Lower lobe of right lung (tissue), 2 donors: ENCODE results near the gene CCDC24. TPM values are rescaled to one million over a fixed set of nuclear protein-coding genes. Genes with fewer than 3 reads are reported as not detected.

Source experiments
- ATAC-seq, 2 donors: fragments of 200-7000 bp; cut with Tn5 transposase; one replicate each; pipeline ENCODE4 v1.9.1; 2020 to 2022; ENCODE audit warnings: mild to moderate bottlenecking in 2 of 2, moderate library complexity in 2 of 2
- DNase-seq: peaks from one replicate; pipeline ENCODE4 v3.0.0-alpha.2; 2020
- H3K27ac ChIP-seq: fragments of 200-600 bp; one replicate; pipeline ENCODE4 v1.8.0; 2022
- H3K27me3 ChIP-seq: fragments of 200-600 bp; one replicate; pipeline ENCODE4 v1.8.0; 2022; ENCODE audit warnings: low read depth
- H3K36me3 ChIP-seq: fragments of 200-600 bp; one replicate; pipeline ENCODE4 v1.8.0; 2022; ENCODE audit warnings: mild to moderate bottlenecking
- H3K4me1 ChIP-seq: fragments of 200-600 bp; one replicate; pipeline ENCODE4 v1.8.0; 2022
- H3K4me3 ChIP-seq: fragments of 200-600 bp; one replicate; pipeline ENCODE4 v1.8.0; 2022; ENCODE audit warnings: mild to moderate bottlenecking
- H3K9me3 ChIP-seq: fragments of 200-600 bp; one replicate; pipeline ENCODE4 v1.8.0; 2022
- intact Hi-C: fragments of 100-400 bp; cut with DNase I; formaldehyde crosslinking; loops from one replicate; pipeline ENCODE4 v1.11.0; 2022
- total RNA-seq: library from RNA; stranded (reverse); fragmentation: NEBNext Ultra II Directional; extraction: Animal tissue kit (Norgen Biotek cat#: 25700); gene quantifications from one replicate; pipeline ENCODE4 v1.2.1, GENCODE V29; 2021
- TF ChIP-seq, protein P1 (sequence below): fragments of 200-600 bp; IDR thresholded peaks from one replicate; pipeline ENCODE4 v1.8.0; 2022; ENCODE audit warnings: antibody characterized with exemption, mild to moderate bottlenecking
- donor health status: DM: no; HTN: yes; CAD: no; lungs with severe emphysema.

CCDC24 gene
- total RNA-seq, 1 donor from 2014 or later, result 10.7 TPM

DNA sequence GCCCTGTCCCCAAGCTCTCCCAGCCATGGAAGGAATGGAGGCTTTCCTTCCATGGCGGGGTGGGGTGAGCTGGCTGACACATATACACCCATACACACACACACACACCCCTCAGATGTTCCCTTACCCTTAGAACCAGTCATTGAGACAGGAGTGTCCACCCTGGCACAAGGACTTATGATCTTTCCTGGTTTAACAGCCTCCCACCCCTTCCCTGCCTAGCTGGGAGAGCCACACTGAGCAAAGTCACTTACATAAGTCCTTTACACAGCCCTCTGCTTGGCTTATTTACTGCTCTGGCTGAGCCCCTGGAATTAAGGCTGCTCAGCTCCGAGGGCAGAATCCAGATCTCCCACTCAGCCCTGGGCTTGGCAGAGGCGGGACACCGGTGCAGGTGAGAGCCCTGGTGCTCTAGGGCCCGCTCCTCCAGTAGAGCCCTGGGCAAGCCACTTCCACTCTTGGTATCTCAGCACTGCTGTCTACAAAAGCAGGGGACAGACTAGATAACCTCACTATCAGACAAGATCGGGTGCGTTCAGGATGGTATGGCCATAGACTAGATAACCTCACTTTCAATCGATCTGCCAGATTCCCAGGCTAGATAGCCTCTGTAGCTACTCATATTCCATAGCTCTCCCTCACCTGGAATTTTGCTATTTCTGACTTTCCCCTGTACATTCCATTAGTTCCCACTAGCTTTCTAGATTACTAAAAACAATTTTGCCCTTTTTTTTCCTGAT lies 23.1 kb downstream of the CCDC24 start:
- Histone ChIP-seq H3K27ac (no peak overlapping the region), H3K36me3 (no peaks in the 10 kb centered on the region), H3K4me3 (no peak overlapping the region), H3K27me3 (no peaks in the 10 kb centered on the region), H3K9me3 (no peaks in the 10 kb centered on the region), H3K4me1 (no peaks in the 10 kb centered on the region)
- TF ChIP-seq, protein P1, sequence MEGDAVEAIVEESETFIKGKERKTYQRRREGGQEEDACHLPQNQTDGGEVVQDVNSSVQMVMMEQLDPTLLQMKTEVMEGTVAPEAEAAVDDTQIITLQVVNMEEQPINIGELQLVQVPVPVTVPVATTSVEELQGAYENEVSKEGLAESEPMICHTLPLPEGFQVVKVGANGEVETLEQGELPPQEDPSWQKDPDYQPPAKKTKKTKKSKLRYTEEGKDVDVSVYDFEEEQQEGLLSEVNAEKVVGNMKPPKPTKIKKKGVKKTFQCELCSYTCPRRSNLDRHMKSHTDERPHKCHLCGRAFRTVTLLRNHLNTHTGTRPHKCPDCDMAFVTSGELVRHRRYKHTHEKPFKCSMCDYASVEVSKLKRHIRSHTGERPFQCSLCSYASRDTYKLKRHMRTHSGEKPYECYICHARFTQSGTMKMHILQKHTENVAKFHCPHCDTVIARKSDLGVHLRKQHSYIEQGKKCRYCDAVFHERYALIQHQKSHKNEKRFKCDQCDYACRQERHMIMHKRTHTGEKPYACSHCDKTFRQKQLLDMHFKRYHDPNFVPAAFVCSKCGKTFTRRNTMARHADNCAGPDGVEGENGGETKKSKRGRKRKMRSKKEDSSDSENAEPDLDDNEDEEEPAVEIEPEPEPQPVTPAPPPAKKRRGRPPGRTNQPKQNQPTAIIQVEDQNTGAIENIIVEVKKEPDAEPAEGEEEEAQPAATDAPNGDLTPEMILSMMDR, result no peak
- DNase-seq (no peak), ATAC-seq (no peak)
- intact Hi-C loops, result no loop called here

DNA sequence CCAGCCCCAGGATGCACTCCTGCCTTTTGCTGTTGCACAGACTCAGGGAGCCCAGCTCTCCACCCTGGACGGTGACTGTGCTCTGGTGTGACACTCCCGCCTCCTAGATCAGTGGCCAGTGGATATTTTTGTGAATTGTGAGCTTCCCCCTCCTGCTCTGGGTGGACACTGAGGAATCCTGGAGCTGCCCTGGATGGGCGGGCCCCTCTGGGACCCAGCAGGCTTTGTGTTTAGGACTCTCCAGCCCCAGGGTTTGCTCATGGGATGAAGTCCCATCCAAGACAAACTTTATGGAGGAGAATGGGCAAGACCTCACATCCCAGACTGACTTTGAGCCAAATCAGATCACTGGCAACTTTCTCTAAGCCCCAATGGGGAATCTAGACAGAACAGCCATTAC lies 23.8 kb downstream of the CCDC24 start:
- Histone ChIP-seq H3K27me3 (no peaks in the 10 kb centered on the region), H3K9me3 (no peaks in the 10 kb centered on the region), H3K4me1 (no peaks in the 10 kb centered on the region), H3K27ac (no peak overlapping the region), H3K36me3 (no peaks in the 10 kb centered on the region), H3K4me3 (no peak overlapping the region)
- intact Hi-C loops, result no loop called here
- ATAC-seq, result no peak
- no peak for DNase-seq
- TF ChIP-seq, protein P1, result no peak

DNA sequence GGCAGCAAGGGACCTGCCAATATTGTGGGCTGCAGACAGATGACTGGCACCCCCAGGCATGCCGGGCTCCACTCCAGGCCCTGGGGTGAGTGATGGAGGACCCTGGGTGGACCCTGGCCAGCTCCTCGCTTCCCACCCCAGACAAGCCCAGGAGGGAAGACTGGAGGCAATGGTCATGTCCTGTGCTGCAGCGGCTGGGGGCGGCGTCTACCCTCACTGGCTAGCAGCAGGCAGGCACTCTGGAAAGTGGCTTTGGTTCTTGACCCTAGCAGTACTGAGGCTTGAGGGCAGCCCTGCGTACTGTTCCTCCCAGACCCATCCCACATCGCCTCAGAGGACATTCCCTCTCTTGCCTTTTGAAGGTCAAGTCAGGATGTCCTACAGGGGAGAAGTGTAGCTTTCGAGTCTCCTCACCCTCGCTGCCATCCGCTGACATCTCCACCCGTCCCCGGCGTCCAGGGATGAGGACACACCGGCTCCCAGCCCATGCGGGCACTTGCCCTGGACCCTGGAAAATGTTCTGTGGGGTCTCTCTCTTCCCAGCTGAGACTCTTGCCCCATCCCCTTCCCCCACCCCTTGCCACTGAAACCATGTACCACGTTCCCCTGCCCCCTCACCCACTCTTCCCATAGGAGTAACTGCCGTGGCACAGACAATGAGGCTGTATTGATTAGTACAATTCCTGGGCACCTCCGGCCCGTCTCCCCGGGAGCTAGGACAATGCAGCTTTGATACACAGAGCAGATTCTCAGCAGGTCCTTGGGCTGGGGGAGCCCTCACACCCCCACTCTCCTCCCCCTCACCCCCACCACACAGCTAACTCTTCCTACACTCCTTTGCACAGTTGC lies 24.9 kb downstream of the CCDC24 start:
- no peaks in the 10 kb centered on the region for H3K9me3 ChIP-seq
- no peak for ATAC-seq
- H3K36me3 ChIP-seq, result no peaks in the 10 kb centered on the region
- TF ChIP-seq, protein P1, result no peak
- no peak overlapping the region for H3K27ac ChIP-seq
- H3K4me3 ChIP-seq, result no peak overlapping the region
- no peaks in the 10 kb centered on the region for H3K27me3 ChIP-seq
- intact Hi-C loops, result no loop called here
- DNase-seq, result no peak
- H3K4me1 ChIP-seq, result no peaks in the 10 kb centered on the region

DNA sequence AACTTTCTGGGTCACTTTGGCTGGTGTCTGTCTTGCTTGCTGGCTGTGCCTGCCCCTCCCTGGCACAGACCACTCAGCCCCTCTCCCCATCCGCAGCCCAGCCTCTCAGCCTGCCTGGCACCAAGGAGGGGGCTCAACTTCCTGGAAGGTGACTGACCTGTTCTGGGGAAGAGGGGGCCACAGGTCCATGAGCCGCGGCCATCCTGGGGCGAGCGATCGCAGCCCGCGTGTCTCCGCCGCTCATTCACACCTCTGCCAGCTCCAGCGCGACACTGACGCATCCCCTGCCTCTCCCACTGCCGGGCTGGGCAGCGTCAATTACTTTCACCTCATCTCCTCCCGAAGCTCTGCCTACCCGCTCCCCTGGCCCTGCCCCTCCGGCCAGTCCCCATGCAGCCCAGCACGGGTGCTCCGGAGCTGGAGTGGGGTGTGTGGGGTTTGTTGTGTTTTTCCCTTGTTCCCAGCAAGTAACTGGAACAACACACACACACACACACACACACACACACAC lies 25.5 kb downstream of the CCDC24 start:
- no peak for ATAC-seq
- Histone ChIP-seq H3K27ac (no peak overlapping the region), H3K9me3 (no peaks in the 10 kb centered on the region), H3K4me3 (no peak overlapping the region), H3K36me3 (no peaks in the 10 kb centered on the region), H3K4me1 (no peaks in the 10 kb centered on the region), H3K27me3 (no peaks in the 10 kb centered on the region)
- intact Hi-C loops, result no loop called here
- TF ChIP-seq, protein P1, result no peak
- no peak for DNase-seq

DNA sequence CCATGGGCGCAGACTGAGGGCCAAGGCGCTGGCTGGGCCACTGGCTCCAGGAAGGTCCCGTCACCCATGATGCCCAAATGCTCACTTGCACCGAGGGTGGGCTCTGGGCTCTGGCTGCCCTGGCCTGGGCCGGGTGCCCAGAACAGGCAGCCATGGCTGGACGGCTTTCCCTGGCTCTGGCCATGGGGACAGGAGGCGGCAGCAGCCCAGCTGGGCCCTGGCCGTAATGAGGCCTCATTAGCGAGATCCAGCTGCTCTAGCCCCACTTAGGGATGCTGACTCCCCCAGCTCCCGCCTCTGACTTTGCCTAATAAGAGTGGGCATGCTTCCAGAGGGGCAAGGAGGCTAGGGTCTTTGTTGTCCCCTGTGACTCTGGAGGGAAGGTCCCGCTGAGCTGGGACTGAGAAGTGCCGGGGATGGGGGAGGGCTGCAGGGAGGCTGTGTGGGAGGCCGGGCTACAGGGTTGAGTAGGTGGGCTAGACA lies 28.1 kb downstream of the CCDC24 start:
- ATAC-seq (no peak), DNase-seq (no peak)
- H3K27me3 ChIP-seq, result no peaks in the 10 kb centered on the region
- no peaks in the 10 kb centered on the region for H3K4me1 ChIP-seq
- H3K4me3 ChIP-seq, result no peak overlapping the region
- H3K27ac ChIP-seq, result no peak overlapping the region
- TF ChIP-seq, protein P1, result no peak
- intact Hi-C loops, result no loop called here
- H3K36me3 ChIP-seq, result peaks cover 3% of the 10 kb centered on the region
- H3K9me3 ChIP-seq, result no peaks in the 10 kb centered on the region
